ENCODE results near the gene UNC5C. TPM values are rescaled to one million over a fixed set of nuclear protein-coding genes. Genes with fewer than 3 reads are reported as not detected.

Gene UNC5C
- total RNA-seq, 1 experiment from 2014 or later: 1.0 TPM

DNA sequence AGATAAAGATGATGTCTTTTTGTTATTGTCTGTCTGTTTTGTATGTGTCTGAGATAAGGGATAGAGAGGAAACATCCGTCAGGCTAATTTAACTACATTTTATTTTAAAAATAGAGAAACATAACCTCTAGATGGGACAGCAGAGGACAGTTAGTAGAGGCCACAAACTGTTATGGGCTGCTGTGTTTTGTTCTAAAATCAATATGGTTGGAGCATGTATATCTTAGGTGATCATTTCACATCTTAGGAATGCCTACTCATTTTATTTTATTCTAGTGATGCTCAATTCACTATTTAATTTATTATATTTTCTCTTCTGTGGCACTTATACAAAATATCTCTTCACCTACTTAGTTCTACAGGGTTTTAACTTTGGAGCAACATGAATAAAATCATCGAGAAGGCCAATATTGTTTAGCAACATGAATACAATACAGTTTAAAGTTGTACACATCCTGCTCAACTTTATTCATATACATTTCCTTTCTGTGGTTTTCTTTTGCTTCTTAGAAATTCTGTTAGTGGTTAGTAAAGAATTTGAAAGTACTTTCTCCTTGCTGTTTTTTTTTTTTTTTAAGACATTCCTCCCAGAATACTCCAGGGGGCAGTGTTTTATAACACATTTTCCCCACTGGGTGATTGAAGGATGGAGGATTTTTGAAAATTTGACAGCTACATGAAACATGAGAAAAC lies 392.9 kb downstream of the UNC5C start:
- Mint-ChIP-seq H3K27ac (no peak overlapping the region), H3K27me3 (ENCODE audit: low read depth) (peaks cover 8% of the 10 kb centered on the region), H3K9me3 (no peaks in the 10 kb centered on the region), H3K4me1 (peaks cover 21% of the 10 kb centered on the region), H3K36me3 (no peaks in the 10 kb centered on the region), H3K4me3 (no peak overlapping the region)
- ChIA-PET CTCF (interaction anchor here (0.6 to 1.2 kb wide), 25 partner anchors 10 to 1444 kb away, joined by 3 to 5 read pairs (median 3); no protein-coding TSS in a partner anchor), POLR2A (no interaction called here)
- no peak for ATAC-seq
- TF ChIP-seq, protein P1, sequence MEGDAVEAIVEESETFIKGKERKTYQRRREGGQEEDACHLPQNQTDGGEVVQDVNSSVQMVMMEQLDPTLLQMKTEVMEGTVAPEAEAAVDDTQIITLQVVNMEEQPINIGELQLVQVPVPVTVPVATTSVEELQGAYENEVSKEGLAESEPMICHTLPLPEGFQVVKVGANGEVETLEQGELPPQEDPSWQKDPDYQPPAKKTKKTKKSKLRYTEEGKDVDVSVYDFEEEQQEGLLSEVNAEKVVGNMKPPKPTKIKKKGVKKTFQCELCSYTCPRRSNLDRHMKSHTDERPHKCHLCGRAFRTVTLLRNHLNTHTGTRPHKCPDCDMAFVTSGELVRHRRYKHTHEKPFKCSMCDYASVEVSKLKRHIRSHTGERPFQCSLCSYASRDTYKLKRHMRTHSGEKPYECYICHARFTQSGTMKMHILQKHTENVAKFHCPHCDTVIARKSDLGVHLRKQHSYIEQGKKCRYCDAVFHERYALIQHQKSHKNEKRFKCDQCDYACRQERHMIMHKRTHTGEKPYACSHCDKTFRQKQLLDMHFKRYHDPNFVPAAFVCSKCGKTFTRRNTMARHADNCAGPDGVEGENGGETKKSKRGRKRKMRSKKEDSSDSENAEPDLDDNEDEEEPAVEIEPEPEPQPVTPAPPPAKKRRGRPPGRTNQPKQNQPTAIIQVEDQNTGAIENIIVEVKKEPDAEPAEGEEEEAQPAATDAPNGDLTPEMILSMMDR (IDR thresholded peaks at IDR 0.05): peak; percentile 50; the same call in 1 of the 2 replicates
- TF ChIP-seq, protein P2, sequence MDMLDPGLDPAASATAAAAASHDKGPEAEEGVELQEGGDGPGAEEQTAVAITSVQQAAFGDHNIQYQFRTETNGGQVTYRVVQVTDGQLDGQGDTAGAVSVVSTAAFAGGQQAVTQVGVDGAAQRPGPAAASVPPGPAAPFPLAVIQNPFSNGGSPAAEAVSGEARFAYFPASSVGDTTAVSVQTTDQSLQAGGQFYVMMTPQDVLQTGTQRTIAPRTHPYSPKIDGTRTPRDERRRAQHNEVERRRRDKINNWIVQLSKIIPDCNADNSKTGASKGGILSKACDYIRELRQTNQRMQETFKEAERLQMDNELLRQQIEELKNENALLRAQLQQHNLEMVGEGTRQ (CRISPR knock-in tag; IDR thresholded peaks at IDR 0.05): no peak
- DNase-seq (ENCODE audit: low spot score): no peak

DNA sequence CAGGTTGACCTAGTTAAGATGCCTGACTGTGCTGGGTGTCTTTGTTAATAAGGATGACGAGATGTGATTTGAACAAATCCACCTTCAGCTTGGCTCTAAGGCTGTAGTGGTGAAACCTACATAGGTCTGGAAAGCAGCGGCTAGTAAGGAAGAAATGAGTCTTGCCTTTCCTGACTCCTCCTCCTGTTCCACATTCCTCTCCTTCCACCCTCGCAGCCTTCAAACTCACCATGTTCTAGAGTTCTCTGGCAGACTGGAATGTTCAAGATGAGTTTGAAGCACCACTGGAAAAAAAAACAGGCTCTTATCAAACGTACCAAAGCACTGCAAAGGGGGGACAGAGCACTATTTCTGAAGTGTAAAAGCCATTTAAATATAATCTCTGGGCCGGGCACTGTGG lies 395.6 kb downstream of the UNC5C start:
- TF ChIP-seq EMX1 (CRISPR knock-in tag; IDR thresholded peaks at IDR 0.05): no peak
- TF ChIP-seq, protein P3, sequence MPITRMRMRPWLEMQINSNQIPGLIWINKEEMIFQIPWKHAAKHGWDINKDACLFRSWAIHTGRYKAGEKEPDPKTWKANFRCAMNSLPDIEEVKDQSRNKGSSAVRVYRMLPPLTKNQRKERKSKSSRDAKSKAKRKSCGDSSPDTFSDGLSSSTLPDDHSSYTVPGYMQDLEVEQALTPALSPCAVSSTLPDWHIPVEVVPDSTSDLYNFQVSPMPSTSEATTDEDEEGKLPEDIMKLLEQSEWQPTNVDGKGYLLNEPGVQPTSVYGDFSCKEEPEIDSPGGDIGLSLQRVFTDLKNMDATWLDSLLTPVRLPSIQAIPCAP (CRISPR knock-in tag; IDR thresholded peaks at IDR 0.05): no peak
- no peak for TF ChIP-seq NFATC4 (CRISPR knock-in tag; IDR thresholded peaks at IDR 0.05)
- TF ChIP-seq FOXK1 (CRISPR knock-in tag; IDR thresholded peaks at IDR 0.05): no peak
- no peak for TF ChIP-seq JAZF1 (CRISPR knock-in tag; IDR thresholded peaks at IDR 0.05)
- TF ChIP-seq ZNF317 (CRISPR knock-in tag; IDR thresholded peaks at IDR 0.05; ENCODE audit: borderline replicate concordance, low read depth): no peak
- TF ChIP-seq, protein P4, sequence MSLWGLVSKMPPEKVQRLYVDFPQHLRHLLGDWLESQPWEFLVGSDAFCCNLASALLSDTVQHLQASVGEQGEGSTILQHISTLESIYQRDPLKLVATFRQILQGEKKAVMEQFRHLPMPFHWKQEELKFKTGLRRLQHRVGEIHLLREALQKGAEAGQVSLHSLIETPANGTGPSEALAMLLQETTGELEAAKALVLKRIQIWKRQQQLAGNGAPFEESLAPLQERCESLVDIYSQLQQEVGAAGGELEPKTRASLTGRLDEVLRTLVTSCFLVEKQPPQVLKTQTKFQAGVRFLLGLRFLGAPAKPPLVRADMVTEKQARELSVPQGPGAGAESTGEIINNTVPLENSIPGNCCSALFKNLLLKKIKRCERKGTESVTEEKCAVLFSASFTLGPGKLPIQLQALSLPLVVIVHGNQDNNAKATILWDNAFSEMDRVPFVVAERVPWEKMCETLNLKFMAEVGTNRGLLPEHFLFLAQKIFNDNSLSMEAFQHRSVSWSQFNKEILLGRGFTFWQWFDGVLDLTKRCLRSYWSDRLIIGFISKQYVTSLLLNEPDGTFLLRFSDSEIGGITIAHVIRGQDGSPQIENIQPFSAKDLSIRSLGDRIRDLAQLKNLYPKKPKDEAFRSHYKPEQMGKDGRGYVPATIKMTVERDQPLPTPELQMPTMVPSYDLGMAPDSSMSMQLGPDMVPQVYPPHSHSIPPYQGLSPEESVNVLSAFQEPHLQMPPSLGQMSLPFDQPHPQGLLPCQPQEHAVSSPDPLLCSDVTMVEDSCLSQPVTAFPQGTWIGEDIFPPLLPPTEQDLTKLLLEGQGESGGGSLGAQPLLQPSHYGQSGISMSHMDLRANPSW (CRISPR knock-in tag; conservative IDR thresholded peaks at IDR 0.05; ENCODE audit: low read depth): no peak
- TF ChIP-seq, protein P5, sequence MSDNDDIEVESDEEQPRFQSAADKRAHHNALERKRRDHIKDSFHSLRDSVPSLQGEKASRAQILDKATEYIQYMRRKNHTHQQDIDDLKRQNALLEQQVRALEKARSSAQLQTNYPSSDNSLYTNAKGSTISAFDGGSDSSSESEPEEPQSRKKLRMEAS (CRISPR knock-in tag; IDR thresholded peaks at IDR 0.05): no peak
- TF ChIP-seq CREM (CRISPR knock-in tag; IDR thresholded peaks at IDR 0.05): no peak
- TF ChIP-seq ZNF416 (CRISPR knock-in tag; IDR thresholded peaks at IDR 0.05): no peak
- TF ChIP-seq NR2C2 (CRISPR knock-in tag; IDR thresholded peaks at IDR 0.05): no peak
- TF ChIP-seq, protein P1 (IDR thresholded peaks at IDR 0.05): no peak
- TF ChIP-seq, protein P6, sequence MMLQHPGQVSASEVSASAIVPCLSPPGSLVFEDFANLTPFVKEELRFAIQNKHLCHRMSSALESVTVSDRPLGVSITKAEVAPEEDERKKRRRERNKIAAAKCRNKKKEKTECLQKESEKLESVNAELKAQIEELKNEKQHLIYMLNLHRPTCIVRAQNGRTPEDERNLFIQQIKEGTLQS (CRISPR knock-in tag; conservative IDR thresholded peaks at IDR 0.05): no peak
- TF ChIP-seq CBFB (CRISPR knock-in tag; IDR thresholded peaks at IDR 0.05; ENCODE audit: low read depth): no peak
- TF ChIP-seq, protein P7, sequence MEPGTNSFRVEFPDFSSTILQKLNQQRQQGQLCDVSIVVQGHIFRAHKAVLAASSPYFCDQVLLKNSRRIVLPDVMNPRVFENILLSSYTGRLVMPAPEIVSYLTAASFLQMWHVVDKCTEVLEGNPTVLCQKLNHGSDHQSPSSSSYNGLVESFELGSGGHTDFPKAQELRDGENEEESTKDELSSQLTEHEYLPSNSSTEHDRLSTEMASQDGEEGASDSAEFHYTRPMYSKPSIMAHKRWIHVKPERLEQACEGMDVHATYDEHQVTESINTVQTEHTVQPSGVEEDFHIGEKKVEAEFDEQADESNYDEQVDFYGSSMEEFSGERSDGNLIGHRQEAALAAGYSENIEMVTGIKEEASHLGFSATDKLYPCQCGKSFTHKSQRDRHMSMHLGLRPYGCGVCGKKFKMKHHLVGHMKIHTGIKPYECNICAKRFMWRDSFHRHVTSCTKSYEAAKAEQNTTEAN (CRISPR knock-in tag; IDR thresholded peaks at IDR 0.05): no peak
- TF ChIP-seq, protein P8, sequence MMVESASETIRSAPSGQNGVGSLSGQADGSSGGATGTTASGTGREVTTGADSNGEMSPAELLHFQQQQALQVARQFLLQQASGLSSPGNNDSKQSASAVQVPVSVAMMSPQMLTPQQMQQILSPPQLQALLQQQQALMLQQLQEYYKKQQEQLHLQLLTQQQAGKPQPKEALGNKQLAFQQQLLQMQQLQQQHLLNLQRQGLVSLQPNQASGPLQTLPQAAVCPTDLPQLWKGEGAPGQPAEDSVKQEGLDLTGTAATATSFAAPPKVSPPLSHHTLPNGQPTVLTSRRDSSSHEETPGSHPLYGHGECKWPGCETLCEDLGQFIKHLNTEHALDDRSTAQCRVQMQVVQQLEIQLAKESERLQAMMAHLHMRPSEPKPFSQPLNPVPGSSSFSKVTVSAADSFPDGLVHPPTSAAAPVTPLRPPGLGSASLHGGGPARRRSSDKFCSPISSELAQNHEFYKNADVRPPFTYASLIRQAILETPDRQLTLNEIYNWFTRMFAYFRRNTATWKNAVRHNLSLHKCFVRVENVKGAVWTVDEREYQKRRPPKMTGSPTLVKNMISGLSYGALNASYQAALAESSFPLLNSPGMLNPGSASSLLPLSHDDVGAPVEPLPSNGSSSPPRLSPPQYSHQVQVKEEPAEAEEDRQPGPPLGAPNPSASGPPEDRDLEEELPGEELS (CRISPR knock-in tag; IDR thresholded peaks at IDR 0.05): no peak
- no peak for TF ChIP-seq IRF2 (CRISPR knock-in tag; IDR thresholded peaks at IDR 0.05; ENCODE audit: borderline replicate concordance, low read depth)
- TF ChIP-seq ELF4 (CRISPR knock-in tag; IDR thresholded peaks at IDR 0.05; ENCODE audit: low read depth): no peak
- no peak for TF ChIP-seq GABPB1 (CRISPR knock-in tag; IDR thresholded peaks at IDR 0.05)
- no peak for TF ChIP-seq ZNF219 (CRISPR knock-in tag; IDR thresholded peaks at IDR 0.05; ENCODE audit: borderline replicate concordance)
- DNase-seq (ENCODE audit: low spot score) (no peak), ATAC-seq (no peak)
- ChIA-PET CTCF (no interaction called here), POLR2A (no interaction called here)
- H3K4me3 Mint-ChIP-seq: no peak overlapping the region
- H3K36me3 Mint-ChIP-seq: no peaks in the 10 kb centered on the region
- no peak overlapping the region for H3K27ac Mint-ChIP-seq
- peaks cover 2% of the 10 kb centered on the region; the same call in 1 of the 2 replicates for H3K4me1 Mint-ChIP-seq
- H3K27me3 Mint-ChIP-seq (ENCODE audit: low read depth): peaks cover 29% of the 10 kb centered on the region
- H3K9me3 Mint-ChIP-seq: no peaks in the 10 kb centered on the region
